ENCODE results near the gene AHCTF1. TPM values are rescaled to one million over a fixed set of nuclear protein-coding genes. Genes with fewer than 3 reads are reported as not detected.
"Not testable (repeated sequence)": the region's sequence is repeated elsewhere in the genome, so short reads cannot be mapped to it uniquely, and the experiment has no call there.

The AHCTF1 gene
- total RNA-seq, 1 experiment from 2014 or later: 65.8 TPM

- BruUV-seq (replicated peaks): no TSS peak
- Histone ChIP-seq H3K4me3 (ENCODE audit: low read depth, low read length, poor library complexity, severe bottlenecking) (no peak overlapping the region), H3K4me1 (ENCODE audit: insufficient read depth, low read length, poor library complexity, severe bottlenecking) (no peaks in the 10 kb centered on the region), H3K9me3 (ENCODE audit: low read depth, low read length, poor library complexity, severe bottlenecking) (no peaks in the 10 kb centered on the region), H3K36me3 (ENCODE audit: insufficient read depth, low read length, poor library complexity, severe bottlenecking) (no peaks in the 10 kb centered on the region), H3K27ac (ENCODE audit: low read depth, low read length, poor library complexity, severe bottlenecking) (no peak overlapping the region), H3K27me3 (replicated peaks; ENCODE audit: insufficient read depth, low read depth, low read length, poor library complexity) (no peaks in the 10 kb centered on the region)
- ChIA-PET CTCF (no interaction called here), POLR2A (ENCODE audit: low non-redundant PET) (no interaction called here)
- TF ChIP-seq CTCF (conservative IDR thresholded peaks at IDR 0.05; ENCODE audit: low read depth, low read length) (no peak), EZH2 (IDR thresholded peaks at IDR 0.05; ENCODE audit: borderline replicate concordance, low read depth, low read length, poor library complexity, severe bottlenecking) (no peak)
- DNase-seq (ENCODE audit: low spot score): no peak
- intact Hi-C loops (cut with micrococcal nuclease; ENCODE audit: unreplicated experiment): no loop called here
Measured at GRCh38 chr1:246815693-246816270, 116.0 kb downstream of the AHCTF1 start.

- H3K4me1 ChIP-seq (ENCODE audit: insufficient read depth, low read length, poor library complexity, severe bottlenecking): no peaks in the 10 kb centered on the region
- intact Hi-C loops (cut with micrococcal nuclease; ENCODE audit: unreplicated experiment): no loop called here
- POLR2A ChIA-PET (ENCODE audit: low non-redundant PET): no interaction called here
- no TSS peak for BruUV-seq (replicated peaks)
- TF ChIP-seq CTCF (conservative IDR thresholded peaks at IDR 0.05; ENCODE audit: low read depth, low read length) (no peak), EZH2 (IDR thresholded peaks at IDR 0.05; ENCODE audit: borderline replicate concordance, low read depth, low read length, poor library complexity, severe bottlenecking) (no peak)
- CTCF ChIA-PET: no interaction called here
- no peak for DNase-seq (ENCODE audit: low spot score)
- H3K4me3 ChIP-seq (ENCODE audit: low read depth, low read length, poor library complexity, severe bottlenecking): no peak overlapping the region
- H3K36me3 ChIP-seq (ENCODE audit: insufficient read depth, low read length, poor library complexity, severe bottlenecking): no peaks in the 10 kb centered on the region
- H3K27me3 ChIP-seq (replicated peaks; ENCODE audit: insufficient read depth, low read depth, low read length, poor library complexity): no peaks in the 10 kb centered on the region
- H3K27ac ChIP-seq (ENCODE audit: low read depth, low read length, poor library complexity, severe bottlenecking): no peak overlapping the region
- H3K9me3 ChIP-seq (ENCODE audit: low read depth, low read length, poor library complexity, severe bottlenecking): no peaks in the 10 kb centered on the region
Measured at GRCh38 chr1:246814890-246815289, 116.9 kb downstream of the AHCTF1 start.

GRCh38 chr1:246813325-246813724, 118.4 kb downstream of the AHCTF1 start:
- DNase-seq (ENCODE audit: low spot score); POLR2A ChIA-PET (ENCODE audit: low non-redundant PET); CTCF ChIA-PET: not testable (repeated sequence)

GRCh38 chr1:246811985-246812384, 119.8 kb downstream of the AHCTF1 start:
- ChIA-PET CTCF (no interaction called here), POLR2A (ENCODE audit: low non-redundant PET) (interaction anchor here (0.6 kb wide), 1 partner anchor 22 kb away, joined by 10 read pairs; no protein-coding TSS in a partner anchor)
- Histone ChIP-seq H3K36me3 (ENCODE audit: insufficient read depth, low read length, poor library complexity, severe bottlenecking) (no peaks in the 10 kb centered on the region), H3K9me3 (ENCODE audit: low read depth, low read length, poor library complexity, severe bottlenecking) (no peaks in the 10 kb centered on the region), H3K4me3 (ENCODE audit: low read depth, low read length, poor library complexity, severe bottlenecking) (no peak overlapping the region), H3K4me1 (ENCODE audit: insufficient read depth, low read length, poor library complexity, severe bottlenecking) (no peaks in the 10 kb centered on the region), H3K27ac (ENCODE audit: low read depth, low read length, poor library complexity, severe bottlenecking) (no peak overlapping the region), H3K27me3 (replicated peaks; ENCODE audit: insufficient read depth, low read depth, low read length, poor library complexity) (no peaks in the 10 kb centered on the region)
- intact Hi-C loops (cut with micrococcal nuclease; ENCODE audit: unreplicated experiment): no loop called here
- no TSS peak for BruUV-seq (replicated peaks)
- DNase-seq (ENCODE audit: low spot score): no peak
- TF ChIP-seq EZH2 (IDR thresholded peaks at IDR 0.05; ENCODE audit: borderline replicate concordance, low read depth, low read length, poor library complexity, severe bottlenecking) (no peak), CTCF (conservative IDR thresholded peaks at IDR 0.05; ENCODE audit: low read depth, low read length) (no peak)

More at GRCh38 chr1:246813325-246813724, 118.4 kb downstream of the AHCTF1 start:
- H3K27ac ChIP-seq (ENCODE audit: low read depth, low read length, poor library complexity, severe bottlenecking); H3K4me1 ChIP-seq (ENCODE audit: insufficient read depth, low read length, poor library complexity, severe bottlenecking); H3K4me3 ChIP-seq (ENCODE audit: low read depth, low read length, poor library complexity, severe bottlenecking); H3K36me3 ChIP-seq (ENCODE audit: insufficient read depth, low read length, poor library complexity, severe bottlenecking); BruUV-seq (replicated peaks); H3K27me3 ChIP-seq (replicated peaks; ENCODE audit: insufficient read depth, low read depth, low read length, poor library complexity); H3K9me3 ChIP-seq (ENCODE audit: low read depth, low read length, poor library complexity, severe bottlenecking); intact Hi-C loops (cut with micrococcal nuclease; ENCODE audit: unreplicated experiment): not testable (repeated sequence)

Measured in A673 (cell line).